Neural cell (in vitro differentiated cells): ENCODE data around the gene SDK2. TPM values are rescaled to one million over a fixed set of nuclear protein-coding genes. Genes with fewer than 3 reads are reported as not detected.

Experiments used
- H2AFZ ChIP-seq: fragments of 200-600, 300-800 bp; sonication (generic), shearing (Covaris generic); 2 replicates; pipeline ENCODE4 v1.6.0; 2014; ENCODE audit warnings: low read depth, mild to moderate bottlenecking, antibody characterized with exemption, low read length, moderate library complexity
- H3F3A ChIP-seq: fragments of 200-600 bp; shearing (Covaris generic); 2 replicates; pipeline ENCODE4 v1.6.1; 2016; ENCODE audit warnings: mild to moderate bottlenecking, moderate library complexity, mixed read lengths, antibody characterized with exemption, low read length; ENCODE audit not compliant: insufficient read depth, poor library complexity, severe bottlenecking
- H3K27ac ChIP-seq: fragments of 200-600, 300-800 bp; sonication (generic), shearing (Covaris generic); 2 replicates; pipeline ENCODE4 v1.5.1; 2014; ENCODE audit warnings: mild to moderate bottlenecking, low read length, moderate library complexity
- H3K27me3 ChIP-seq: fragments of 300-800, 200-600 bp; sonication (generic), shearing (Covaris generic); 2 replicates; pipeline ENCODE4 v1.6.0; 2014; ENCODE audit warnings: mild to moderate bottlenecking, low read depth, low read length, moderate library complexity; ENCODE audit not compliant: insufficient read depth
- H3K36me3 ChIP-seq: fragments of 300-800, 200-600 bp; sonication (generic), shearing (Covaris generic); 2 replicates; pipeline ENCODE4 v1.5.1; 2014; ENCODE audit warnings: mild to moderate bottlenecking, antibody characterized with exemption, low read length, moderate library complexity; ENCODE audit not compliant: insufficient read depth
- H3K4me2 ChIP-seq: fragments of 300-800, 200-600 bp; sonication (generic), shearing (Covaris generic); 2 replicates; pipeline ENCODE4 v1.6.0; 2014; ENCODE audit warnings: mild to moderate bottlenecking, low read length
- H3K4me3 ChIP-seq: fragments of 300-800, 200-600 bp; sonication (generic), shearing (Covaris generic); 2 replicates; pipeline ENCODE4 v1.5.1; 2014; ENCODE audit warnings: mild to moderate bottlenecking, low read length, moderate library complexity
- H3K79me2 ChIP-seq: fragments of 200-600 bp; shearing (Covaris generic); replicated peaks from 2 replicates; pipeline ENCODE4 v1.6.0; 2014; ENCODE audit warnings: mild to moderate bottlenecking, low read length, moderate library complexity; ENCODE audit not compliant: insufficient read depth
- H3K9ac ChIP-seq: fragments of 300-800, 200-600 bp; sonication (generic), shearing (Covaris generic); 2 replicates; pipeline ENCODE4 v1.6.1; 2016; ENCODE audit warnings: mild to moderate bottlenecking, low read length, mixed read lengths
- H3K9me2 ChIP-seq: fragments of 200-600 bp; shearing (Covaris generic); 2 replicates; pipeline ENCODE4 v1.6.1; 2016; ENCODE audit warnings: mild to moderate bottlenecking, low read length, mixed read lengths; ENCODE audit not compliant: insufficient read depth
- H3K9me3 ChIP-seq: fragments of 200-600, 300-800 bp; sonication (generic), shearing (Covaris generic); 2 replicates; pipeline ENCODE4 v1.6.1; 2016; ENCODE audit warnings: mild to moderate bottlenecking, mixed run types, low read length, moderate library complexity, mixed read lengths
- H4K20me1 ChIP-seq: fragments of 200-600 bp; shearing (Covaris generic); 2 replicates; pipeline ENCODE4 v1.6.1; 2016; ENCODE audit warnings: mild to moderate bottlenecking, mixed run types; ENCODE audit not compliant: insufficient read depth
- CTCF ChIP-seq: fragments of 450-650 bp; IDR thresholded peaks from 2 replicates; pipeline ENCODE4 v1.5.1; 2014; ENCODE audit warnings: antibody characterized with exemption, mild to moderate bottlenecking, moderate library complexity; ENCODE audit not compliant: poor library complexity, severe bottlenecking
- EP300 ChIP-seq: fragments of 450-650 bp; conservative IDR thresholded peaks from 2 replicates; pipeline ENCODE4 v1.6.1; 2014; ENCODE audit warnings: antibody characterized with exemption, mild to moderate bottlenecking, moderate library complexity; ENCODE audit not compliant: poor library complexity, severe bottlenecking
- EZH2 ChIP-seq: fragments of 200-600, 300-800 bp; shearing (Covaris generic), sonication (generic); IDR thresholded peaks from 2 replicates; pipeline ENCODE4 v1.6.1; 2014; ENCODE audit warnings: antibody characterized with exemption, low read length, borderline replicate concordance, mild to moderate bottlenecking; ENCODE audit not compliant: insufficient read depth, poor library complexity, severe bottlenecking
- MXI1 ChIP-seq: fragments of 450-650 bp; conservative IDR thresholded peaks from 2 replicates; pipeline ENCODE4 v1.6.1; 2014; ENCODE audit warnings: antibody characterized with exemption, mild to moderate bottlenecking; ENCODE audit not compliant: poor library complexity, severe bottlenecking
- POLR2AphosphoS5 ChIP-seq: IDR thresholded peaks from 2 replicates; pipeline ENCODE4 v1.6.1; 2012
- RAD21 ChIP-seq: fragments of 450-650 bp; conservative IDR thresholded peaks from 2 replicates; pipeline ENCODE4 v1.6.1; 2014; ENCODE audit warnings: antibody characterized with exemption, mild to moderate bottlenecking, moderate library complexity
- REST ChIP-seq: IDR thresholded peaks from 2 replicates; pipeline ENCODE4 v1.6.1; 2012; ENCODE audit warnings: borderline replicate concordance
- SMC3 ChIP-seq: fragments of 450-650 bp; conservative IDR thresholded peaks from 2 replicates; pipeline ENCODE4 v1.6.1; 2014; ENCODE audit warnings: antibody characterized with exemption, mild to moderate bottlenecking, moderate library complexity; ENCODE audit not compliant: poor library complexity
- TAF1 ChIP-seq: IDR thresholded peaks from 2 replicates; pipeline ENCODE4 v1.6.1; 2012; ENCODE audit warnings: low read depth
- polyA plus RNA-seq: library from polyadenylated mRNA; depleted of rRNA; stranded (reverse); fragments of >200 nt; gene quantifications from 2 replicates; pipeline ENCODE4 v1.2.3, GENCODE V29; 2014

The SDK2 gene
- polyA plus RNA-seq, 1 donor from 2014 or later, result 0.73 TPM

GRCh38 chr17:73623818-73624217 is 20.4 kb downstream of the SDK2 start:
- no peaks in the 10 kb centered on the region for H4K20me1 ChIP-seq
- H3K4me2 ChIP-seq, result no peak overlapping the region
- TF ChIP-seq TAF1 (no peak), EP300 (no peak), SMC3 (no peak), REST (no peak), CTCF (no peak), RAD21 (no peak)
- no peaks in the 10 kb centered on the region for H3K27me3 ChIP-seq
- no peaks in the 10 kb centered on the region for H3F3A ChIP-seq
- no peak overlapping the region for H3K4me3 ChIP-seq
- no peak overlapping the region for H2AFZ ChIP-seq
- H3K27ac ChIP-seq, result no peak overlapping the region
- H3K36me3 ChIP-seq, result no peaks in the 10 kb centered on the region
- H3K9me2 ChIP-seq, result no peaks in the 10 kb centered on the region
- no peak overlapping the region for H3K9ac ChIP-seq
- H3K9me3 ChIP-seq, result peaks cover 4% of the 10 kb centered on the region
- peaks cover 53% of the 10 kb centered on the region for H3K79me2 ChIP-seq

- no peak overlapping the region for H3K9ac ChIP-seq
- H3K79me2 ChIP-seq, result peaks cover 53% of the 10 kb centered on the region
- H3K27ac ChIP-seq, result no peak overlapping the region
- no peak overlapping the region for H3K4me2 ChIP-seq
- TF ChIP-seq TAF1 (no peak), POLR2AphosphoS5 (no peak), SMC3 (no peak), CTCF (no peak), EP300 (no peak), MXI1 (no peak), REST (no peak), EZH2 (no peak), RAD21 (no peak)
- no peaks in the 10 kb centered on the region for H3K9me2 ChIP-seq
- no peak overlapping the region for H2AFZ ChIP-seq
- no peaks in the 10 kb centered on the region for H3K36me3 ChIP-seq
- H3K27me3 ChIP-seq, result no peaks in the 10 kb centered on the region
- peaks cover 4% of the 10 kb centered on the region for H3K9me3 ChIP-seq
- no peaks in the 10 kb centered on the region for H3F3A ChIP-seq
- H4K20me1 ChIP-seq, result no peaks in the 10 kb centered on the region
- no peak overlapping the region for H3K4me3 ChIP-seq
Measured at GRCh38 chr17:73623247-73623646, 21.0 kb downstream of the SDK2 start.
